Tibial nerve (tissue), 4 donors: ENCODE measurements around the gene MPRIP. TPM values are rescaled to one million over a fixed set of nuclear protein-coding genes. Genes with fewer than 3 reads are reported as not detected.

Source experiments
- DNase-seq, 2 donors: peaks; one replicate each; pipeline ENCODE4 v3.0.0-alpha.2; 2019; ENCODE audit warnings: low spot score in 2 of 2
- H3K27ac ChIP-seq, 4 donors: fragments of 200-600 bp; sonication (generic) in 3 of 4; one replicate each; pipeline ENCODE4 v1.5.1; 2017 to 2019; ENCODE audit warnings: mild to moderate bottlenecking in 1 of 4
- H3K27me3 ChIP-seq, 2 donors: fragments of 200-600 bp; sonication (generic) in 1 of 2; one replicate each; pipeline versions ENCODE4 v1.5.1 to v1.6.0; 2017 to 2019
- H3K36me3 ChIP-seq, 3 donors: fragments of 200-600 bp; sonication (generic); one replicate each; pipeline ENCODE4 v1.5.1; 2018 to 2019
- H3K4me1 ChIP-seq, 4 donors: fragments of 200-600 bp; sonication (generic) in 3 of 4; one replicate each; pipeline ENCODE4 v1.5.1; 2017 to 2019
- H3K4me3 ChIP-seq, 4 donors: fragments of 200-600 bp; sonication (generic) in 3 of 4; one replicate each; pipeline ENCODE4 v1.5.1; 2017 to 2019; ENCODE audit warnings: mild to moderate bottlenecking in 1 of 4, moderate library complexity in 1 of 4
- H3K9me3 ChIP-seq, 4 donors: fragments of 200-600 bp; sonication (generic) in 3 of 4; one replicate each; pipeline ENCODE4 v1.5.1; 2017 to 2019
- EP300 ChIP-seq, 2 donors: sonication (generic); formaldehyde crosslinking; IDR thresholded peaks; one replicate each; pipeline ENCODE4 v1.6.1; 2017; ENCODE audit warnings: antibody characterized with exemption in 2 of 2, mild to moderate bottlenecking in 1 of 2
- POLR2A ChIP-seq, 2 donors: fragments of 450-650 bp; IDR thresholded peaks; one replicate each; pipeline ENCODE4 v1.6.1; 2017; ENCODE audit warnings: antibody characterized with exemption in 2 of 2, mild to moderate bottlenecking in 2 of 2, moderate library complexity in 2 of 2
- WGBS, 2 donors: methylation state at CpG; one replicate each; pipeline ENCODE4 v1.1.5; 2018; 5-methylcytosine and 5-hydroxymethylcytosine counted together
- total RNA-seq, 4 donors: library from RNA; depleted of rRNA; stranded (reverse); fragments of >200 nt; gene quantifications; one replicate each; pipeline ENCODE4 v1.1.0, GENCODE V29; 2016
- TF ChIP-seq, protein P1 (sequence below), 5 experiments: fragments of 200-600 bp in 3 of 5; fragments of 450-650 bp in 2 of 5; sonication (generic) in 3 of 5; IDR thresholded peaks; one replicate each; pipeline ENCODE4 v1.5.1; 2016 to 2019; ENCODE audit warnings: antibody characterized with exemption in 5 of 5, mild to moderate bottlenecking in 3 of 5, moderate library complexity in 2 of 5

MPRIP gene
- total RNA-seq, 4 donors from 2014 or later = 216 to 291 (median 265) TPM

- WGBS, 2 donors = 43 to 47% methylated on average over 4 to 5 of the region's 5 CpGs
- TF ChIP-seq, protein P1, sequence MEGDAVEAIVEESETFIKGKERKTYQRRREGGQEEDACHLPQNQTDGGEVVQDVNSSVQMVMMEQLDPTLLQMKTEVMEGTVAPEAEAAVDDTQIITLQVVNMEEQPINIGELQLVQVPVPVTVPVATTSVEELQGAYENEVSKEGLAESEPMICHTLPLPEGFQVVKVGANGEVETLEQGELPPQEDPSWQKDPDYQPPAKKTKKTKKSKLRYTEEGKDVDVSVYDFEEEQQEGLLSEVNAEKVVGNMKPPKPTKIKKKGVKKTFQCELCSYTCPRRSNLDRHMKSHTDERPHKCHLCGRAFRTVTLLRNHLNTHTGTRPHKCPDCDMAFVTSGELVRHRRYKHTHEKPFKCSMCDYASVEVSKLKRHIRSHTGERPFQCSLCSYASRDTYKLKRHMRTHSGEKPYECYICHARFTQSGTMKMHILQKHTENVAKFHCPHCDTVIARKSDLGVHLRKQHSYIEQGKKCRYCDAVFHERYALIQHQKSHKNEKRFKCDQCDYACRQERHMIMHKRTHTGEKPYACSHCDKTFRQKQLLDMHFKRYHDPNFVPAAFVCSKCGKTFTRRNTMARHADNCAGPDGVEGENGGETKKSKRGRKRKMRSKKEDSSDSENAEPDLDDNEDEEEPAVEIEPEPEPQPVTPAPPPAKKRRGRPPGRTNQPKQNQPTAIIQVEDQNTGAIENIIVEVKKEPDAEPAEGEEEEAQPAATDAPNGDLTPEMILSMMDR (IDR thresholded peaks at IDR 0.05) = no peak
- no peak for TF ChIP-seq POLR2A (IDR thresholded peaks at IDR 0.05)
- TF ChIP-seq EP300 (IDR thresholded peaks at IDR 0.05) = no peak
- Histone ChIP-seq H3K36me3 (no peaks in the 10 kb centered on the region), H3K27me3 (no peaks in the 10 kb centered on the region), H3K4me1 (peaks cover 0 to 50% (median 18%) of the 10 kb centered on the region in 4 donors), H3K27ac (peak overlapping the region; percentile 13 to 83 (median 64)), H3K4me3 (no peak overlapping the region), H3K9me3 (no peaks in the 10 kb centered on the region)
- DNase-seq = no peak
Observed at GRCh38 chr17:17041018-17041521, 1.2 kb upstream of the MPRIP start.

DNA sequence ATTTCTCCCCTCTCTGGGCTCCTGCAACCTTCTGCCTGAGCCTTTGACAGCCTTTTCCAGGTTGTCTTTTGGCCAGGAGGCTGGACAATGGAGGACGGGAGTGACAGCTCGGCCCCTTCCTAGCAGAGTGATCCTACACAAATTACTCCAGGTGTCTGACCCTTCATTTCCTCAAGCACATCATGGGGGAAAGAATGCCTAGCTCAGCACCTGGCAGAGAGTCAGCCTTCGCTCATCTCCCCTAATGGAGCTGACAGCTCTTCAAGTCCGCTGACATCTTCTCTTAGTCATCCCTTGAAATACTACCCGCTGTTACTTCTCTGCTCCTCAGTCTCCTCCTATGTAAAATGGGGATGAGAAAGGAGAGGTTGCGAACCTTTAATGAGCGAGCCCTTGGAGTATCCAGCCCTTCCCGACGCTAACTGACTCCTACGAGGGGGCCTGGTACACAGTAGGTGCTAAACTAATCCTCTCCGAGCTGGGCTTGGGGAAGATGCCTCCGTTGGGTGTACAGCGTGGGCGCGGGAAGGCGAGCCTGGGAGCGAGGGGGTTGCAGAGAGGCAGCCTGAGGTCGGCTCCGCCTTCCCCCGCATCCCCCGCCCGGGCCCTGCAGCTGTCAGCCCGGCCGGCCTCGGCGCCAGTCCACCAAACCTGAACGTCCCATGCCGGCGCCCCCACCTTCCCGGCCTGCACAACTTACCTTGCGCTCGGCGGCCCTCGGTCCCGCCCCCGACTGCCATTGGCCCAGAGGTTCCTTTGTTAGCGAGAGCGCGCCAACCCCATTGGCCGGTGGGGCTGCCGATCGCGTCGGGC, 480 bp upstream of the MPRIP start:
- no peaks in the 10 kb centered on the region for H3K27me3 ChIP-seq
- WGBS, 2 donors = 9 to 12% methylated on average over 18 to 31 of the region's 44 CpGs
- peak overlapping the region; percentile 51 to 83 (median 70) for H3K27ac ChIP-seq
- peak in 1 of 2 donors; percentile 76 for TF ChIP-seq POLR2A (IDR thresholded peaks at IDR 0.05)
- TF ChIP-seq EP300 (IDR thresholded peaks at IDR 0.05) = peak in 1 of 2 donors; percentile 61
- TF ChIP-seq, protein P1 (IDR thresholded peaks at IDR 0.05) = peak in 1 of 5 experiments; percentile 9
- peaks cover 0 to 54% (median 19%) of the 10 kb centered on the region in 4 donors for H3K4me1 ChIP-seq
- peak; percentile 97 to 98 for DNase-seq
- peak overlapping the region; percentile 41 to 83 (median 50) for H3K4me3 ChIP-seq
- H3K36me3 ChIP-seq = no peaks in the 10 kb centered on the region
- H3K9me3 ChIP-seq = no peaks in the 10 kb centered on the region

DNA sequence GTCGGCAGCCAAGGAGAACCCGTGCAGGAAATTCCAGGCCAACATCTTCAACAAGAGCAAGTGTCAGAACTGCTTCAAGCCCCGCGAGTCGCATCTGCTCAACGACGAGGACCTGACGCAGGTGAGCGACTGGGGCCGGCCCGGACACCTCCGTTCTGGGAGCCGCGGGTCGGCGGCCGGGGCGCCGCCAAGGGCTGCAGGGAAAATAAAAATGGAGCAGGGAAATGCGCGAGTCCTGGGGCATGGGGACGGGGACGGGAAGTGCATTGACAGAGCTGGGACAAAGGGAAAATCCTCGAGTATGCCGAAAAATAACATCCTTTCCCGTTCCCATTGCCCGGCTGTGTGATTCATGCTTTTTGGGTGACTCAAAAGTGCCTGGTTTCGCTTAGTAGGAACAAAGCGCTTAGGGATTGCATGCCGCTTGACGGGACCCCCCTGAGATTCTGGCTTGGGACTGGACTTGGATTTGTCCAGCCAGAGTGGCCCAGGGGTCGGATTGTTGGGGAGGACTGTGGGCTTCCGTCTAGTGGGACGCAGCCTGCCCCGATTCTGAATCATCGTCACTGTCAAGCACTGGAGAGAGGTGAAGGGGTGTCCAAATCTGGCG, 699 bp downstream of the MPRIP start:
- DNase-seq = no peak
- no peaks in the 10 kb centered on the region for H3K9me3 ChIP-seq
- no peaks in the 10 kb centered on the region for H3K27me3 ChIP-seq
- peaks cover 0 to 57% (median 31%) of the 10 kb centered on the region in 4 donors for H3K4me1 ChIP-seq
- H3K4me3 ChIP-seq = peak overlapping the region; percentile 56 to 83 (median 67)
- H3K27ac ChIP-seq = peak overlapping the region; percentile 70 to 96 (median 80)
- 1 to 2% methylated on average over 28 to 36 of the region's 37 CpGs for WGBS, 2 donors
- TF ChIP-seq POLR2A (IDR thresholded peaks at IDR 0.05) = no peak
- TF ChIP-seq, protein P1 (IDR thresholded peaks at IDR 0.05) = no peak
- no peak for TF ChIP-seq EP300 (IDR thresholded peaks at IDR 0.05)
- H3K36me3 ChIP-seq = no peaks in the 10 kb centered on the region

GRCh38 chr17:17043461-17044271, 1.4 kb downstream of the MPRIP start:
- peaks cover 0 to 63% (median 32%) of the 10 kb centered on the region in 4 donors for H3K4me1 ChIP-seq
- DNase-seq = no peak

More at GRCh38 chr17:17043461-17044271, 1.4 kb downstream of the MPRIP start:
- peak overlapping the region; percentile 70 to 96 (median 80) for H3K27ac ChIP-seq
- no peaks in the 10 kb centered on the region for H3K36me3 ChIP-seq
- TF ChIP-seq EP300 (IDR thresholded peaks at IDR 0.05) = no peak
- TF ChIP-seq POLR2A (IDR thresholded peaks at IDR 0.05) = no peak
- TF ChIP-seq, protein P1 (IDR thresholded peaks at IDR 0.05) = no peak
- no peaks in the 10 kb centered on the region for H3K27me3 ChIP-seq
- 4 to 9% methylated on average over 14 to 19 of the region's 19 CpGs for WGBS, 2 donors
- no peaks in the 10 kb centered on the region for H3K9me3 ChIP-seq
- peak overlapping the region; percentile 56 to 83 (median 67) for H3K4me3 ChIP-seq
